ENCODE results near the gene HEG1. TPM values are rescaled to one million over a fixed set of nuclear protein-coding genes. Genes with fewer than 3 reads are reported as not detected.

The HEG1 gene
- total RNA-seq, 1 experiment from 2014 or later = 14.6 TPM

DNA sequence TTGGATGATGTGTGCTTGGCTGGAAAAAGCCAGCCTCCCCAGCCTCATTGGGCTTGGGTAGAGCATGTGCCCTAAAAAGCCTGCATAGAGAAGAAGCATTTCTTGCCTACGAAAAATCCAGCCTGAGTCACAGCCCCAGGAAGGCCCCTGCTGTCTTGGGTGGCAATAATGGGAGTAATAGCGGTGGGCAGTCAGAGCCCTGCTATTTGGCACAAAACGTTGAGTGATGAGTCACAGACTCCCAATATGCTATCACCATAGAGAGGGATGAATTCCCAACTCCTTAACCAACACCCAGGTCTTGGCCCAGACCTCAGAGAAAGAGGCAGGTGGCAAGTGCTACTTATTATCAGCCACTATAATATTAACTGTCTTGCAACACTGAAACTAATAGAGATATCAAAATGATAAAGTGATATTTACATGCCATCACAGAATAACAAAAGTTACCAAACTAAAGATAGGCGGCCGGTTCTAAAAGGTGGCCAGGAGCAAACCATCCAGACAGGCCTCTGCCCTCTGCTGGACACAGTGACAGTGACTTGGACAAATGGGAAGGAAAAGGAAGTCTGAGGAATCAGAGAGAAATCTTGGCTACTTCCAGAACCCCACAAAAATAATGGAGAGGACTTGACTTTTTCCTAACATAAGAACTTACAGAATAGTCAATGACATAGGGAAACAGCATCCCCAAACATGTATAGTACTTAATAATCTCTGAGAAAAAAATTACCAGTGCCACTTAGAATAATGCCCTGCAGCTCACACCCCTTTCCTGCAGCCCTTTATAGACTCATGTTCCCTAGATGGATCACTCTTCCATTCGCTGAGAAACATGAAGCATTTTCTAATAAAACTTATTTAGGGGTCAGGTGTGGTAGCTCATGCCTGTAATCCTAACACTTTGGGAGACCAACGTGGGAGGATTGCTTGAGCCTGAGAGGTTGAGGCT is 69.3 kb downstream of the HEG1 start:
- TF ChIP-seq, protein P1, sequence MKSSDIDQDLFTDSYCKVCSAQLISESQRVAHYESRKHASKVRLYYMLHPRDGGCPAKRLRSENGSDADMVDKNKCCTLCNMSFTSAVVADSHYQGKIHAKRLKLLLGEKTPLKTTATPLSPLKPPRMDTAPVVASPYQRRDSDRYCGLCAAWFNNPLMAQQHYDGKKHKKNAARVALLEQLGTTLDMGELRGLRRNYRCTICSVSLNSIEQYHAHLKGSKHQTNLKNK (CRISPR knock-in tag; IDR thresholded peaks at IDR 0.05) = no peak
- peak; percentile 30; the same call in 1 of the 2 replicates for TF ChIP-seq PRDM15 (CRISPR knock-in tag; IDR thresholded peaks at IDR 0.05)
- TF ChIP-seq, protein P2, sequence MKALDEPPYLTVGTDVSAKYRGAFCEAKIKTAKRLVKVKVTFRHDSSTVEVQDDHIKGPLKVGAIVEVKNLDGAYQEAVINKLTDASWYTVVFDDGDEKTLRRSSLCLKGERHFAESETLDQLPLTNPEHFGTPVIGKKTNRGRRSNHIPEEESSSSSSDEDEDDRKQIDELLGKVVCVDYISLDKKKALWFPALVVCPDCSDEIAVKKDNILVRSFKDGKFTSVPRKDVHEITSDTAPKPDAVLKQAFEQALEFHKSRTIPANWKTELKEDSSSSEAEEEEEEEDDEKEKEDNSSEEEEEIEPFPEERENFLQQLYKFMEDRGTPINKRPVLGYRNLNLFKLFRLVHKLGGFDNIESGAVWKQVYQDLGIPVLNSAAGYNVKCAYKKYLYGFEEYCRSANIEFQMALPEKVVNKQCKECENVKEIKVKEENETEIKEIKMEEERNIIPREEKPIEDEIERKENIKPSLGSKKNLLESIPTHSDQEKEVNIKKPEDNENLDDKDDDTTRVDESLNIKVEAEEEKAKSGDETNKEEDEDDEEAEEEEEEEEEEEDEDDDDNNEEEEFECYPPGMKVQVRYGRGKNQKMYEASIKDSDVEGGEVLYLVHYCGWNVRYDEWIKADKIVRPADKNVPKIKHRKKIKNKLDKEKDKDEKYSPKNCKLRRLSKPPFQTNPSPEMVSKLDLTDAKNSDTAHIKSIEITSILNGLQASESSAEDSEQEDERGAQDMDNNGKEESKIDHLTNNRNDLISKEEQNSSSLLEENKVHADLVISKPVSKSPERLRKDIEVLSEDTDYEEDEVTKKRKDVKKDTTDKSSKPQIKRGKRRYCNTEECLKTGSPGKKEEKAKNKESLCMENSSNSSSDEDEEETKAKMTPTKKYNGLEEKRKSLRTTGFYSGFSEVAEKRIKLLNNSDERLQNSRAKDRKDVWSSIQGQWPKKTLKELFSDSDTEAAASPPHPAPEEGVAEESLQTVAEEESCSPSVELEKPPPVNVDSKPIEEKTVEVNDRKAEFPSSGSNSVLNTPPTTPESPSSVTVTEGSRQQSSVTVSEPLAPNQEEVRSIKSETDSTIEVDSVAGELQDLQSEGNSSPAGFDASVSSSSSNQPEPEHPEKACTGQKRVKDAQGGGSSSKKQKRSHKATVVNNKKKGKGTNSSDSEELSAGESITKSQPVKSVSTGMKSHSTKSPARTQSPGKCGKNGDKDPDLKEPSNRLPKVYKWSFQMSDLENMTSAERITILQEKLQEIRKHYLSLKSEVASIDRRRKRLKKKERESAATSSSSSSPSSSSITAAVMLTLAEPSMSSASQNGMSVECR (CRISPR knock-in tag; IDR thresholded peaks at IDR 0.05; ENCODE audit: borderline replicate concordance) = no peak

DNA sequence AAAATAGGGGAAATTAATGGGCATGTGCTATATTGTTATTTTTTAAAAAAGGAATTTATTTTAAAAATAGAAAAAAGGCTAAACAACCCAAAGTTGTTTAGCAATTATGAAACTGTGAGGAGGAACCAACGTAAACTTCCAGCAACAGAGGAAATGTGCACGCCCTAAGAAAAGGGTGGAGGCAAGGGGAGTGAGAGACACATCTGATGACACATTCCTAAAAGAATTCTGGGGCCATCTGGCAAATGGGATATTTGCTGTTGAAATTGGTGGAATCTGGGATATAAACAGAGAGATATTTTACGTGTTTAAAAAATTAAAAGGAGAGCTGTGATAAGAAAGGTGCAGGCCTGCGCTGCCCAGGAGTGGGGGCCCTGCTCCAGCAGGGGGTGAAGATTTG is 70.4 kb downstream of the HEG1 start:
- Mint-ChIP-seq H3K36me3 (peaks cover under 1% of the 10 kb centered on the region; the same call in 1 of the 2 replicates), H3K27ac (no peak overlapping the region), H3K4me3 (no peak overlapping the region), H3K9me3 (no peaks in the 10 kb centered on the region), H3K4me1 (no peaks in the 10 kb centered on the region; the same call in 1 of the 2 replicates), H3K27me3 (ENCODE audit: low read depth) (no peaks in the 10 kb centered on the region)
- ChIA-PET POLR2A (no interaction called here), CTCF (no interaction called here)
- DNase-seq (ENCODE audit: low spot score) (no peak), ATAC-seq (no peak)
- no peak for TF ChIP-seq PRRX2 (CRISPR knock-in tag; IDR thresholded peaks at IDR 0.05)
- no peak for TF ChIP-seq OVOL2 (CRISPR knock-in tag; IDR thresholded peaks at IDR 0.05; ENCODE audit: borderline replicate concordance)
- TF ChIP-seq, protein P3, sequence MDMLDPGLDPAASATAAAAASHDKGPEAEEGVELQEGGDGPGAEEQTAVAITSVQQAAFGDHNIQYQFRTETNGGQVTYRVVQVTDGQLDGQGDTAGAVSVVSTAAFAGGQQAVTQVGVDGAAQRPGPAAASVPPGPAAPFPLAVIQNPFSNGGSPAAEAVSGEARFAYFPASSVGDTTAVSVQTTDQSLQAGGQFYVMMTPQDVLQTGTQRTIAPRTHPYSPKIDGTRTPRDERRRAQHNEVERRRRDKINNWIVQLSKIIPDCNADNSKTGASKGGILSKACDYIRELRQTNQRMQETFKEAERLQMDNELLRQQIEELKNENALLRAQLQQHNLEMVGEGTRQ (CRISPR knock-in tag; IDR thresholded peaks at IDR 0.05) = no peak
- no peak for TF ChIP-seq JUN (CRISPR knock-in tag; IDR thresholded peaks at IDR 0.05)
- TF ChIP-seq, protein P2 (CRISPR knock-in tag; IDR thresholded peaks at IDR 0.05; ENCODE audit: borderline replicate concordance) = no peak
- TF ChIP-seq FOXJ3 (CRISPR knock-in tag; IDR thresholded peaks at IDR 0.05; ENCODE audit: borderline replicate concordance) = no peak
- no peak for TF ChIP-seq ZNF423 (CRISPR knock-in tag; IDR thresholded peaks at IDR 0.05)
- TF ChIP-seq ZNF219 (CRISPR knock-in tag; IDR thresholded peaks at IDR 0.05; ENCODE audit: borderline replicate concordance) = no peak
- TF ChIP-seq, protein P4, sequence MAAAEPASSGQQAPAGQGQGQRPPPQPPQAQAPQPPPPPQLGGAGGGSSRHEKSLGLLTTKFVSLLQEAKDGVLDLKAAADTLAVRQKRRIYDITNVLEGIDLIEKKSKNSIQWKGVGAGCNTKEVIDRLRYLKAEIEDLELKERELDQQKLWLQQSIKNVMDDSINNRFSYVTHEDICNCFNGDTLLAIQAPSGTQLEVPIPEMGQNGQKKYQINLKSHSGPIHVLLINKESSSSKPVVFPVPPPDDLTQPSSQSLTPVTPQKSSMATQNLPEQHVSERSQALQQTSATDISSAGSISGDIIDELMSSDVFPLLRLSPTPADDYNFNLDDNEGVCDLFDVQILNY (CRISPR knock-in tag; IDR thresholded peaks at IDR 0.05) = no peak
- TF ChIP-seq MXD4 (CRISPR knock-in tag; IDR thresholded peaks at IDR 0.05; ENCODE audit: borderline replicate concordance) = no peak

More for the DNA sequence above, 69.3 kb downstream of the HEG1 start:
- ChIA-PET POLR2A (no interaction called here), CTCF (interaction anchor here (0.9 to 1.8 kb wide), 5 partner anchors 9 to 225 kb away, joined by 3 to 12 read pairs (median 4); no protein-coding TSS in a partner anchor)
- Mint-ChIP-seq H3K4me3 (no peak overlapping the region), H3K9me3 (no peaks in the 10 kb centered on the region), H3K4me1 (peaks cover 10% of the 10 kb centered on the region), H3K27me3 (ENCODE audit: low read depth) (no peaks in the 10 kb centered on the region), H3K27ac (no peak overlapping the region), H3K36me3 (peaks cover 4% of the 10 kb centered on the region; the same call in 1 of the 2 replicates)
- peak; percentile 34 for DNase-seq (ENCODE audit: low spot score)
- ATAC-seq = peak; percentile 57
